ENCODE measurements around the gene JUND. TPM values are rescaled to one million over a fixed set of nuclear protein-coding genes. Genes with fewer than 3 reads are reported as not detected.

The JUND gene
- polyA plus RNA-seq, 3 donors = 22.5 to 1,792 (median 86.9) TPM

GRCh38 chr19:18321734-18322102 lies 40.3 kb upstream of the JUND start:
- Histone ChIP-seq H3K4me2 (replicated peaks; ENCODE audit: extremely low read depth, low read length, poor library complexity, severe bottlenecking) (peak overlapping the region; percentile 81), H2AFZ (ENCODE audit: insufficient read depth, low read depth, low read length, poor library complexity, severe bottlenecking) (no peak overlapping the region), H3K9ac (ENCODE audit: insufficient read depth, low read length, poor library complexity, severe bottlenecking) (no peak overlapping the region), H3K4me1 (ENCODE audit: control insufficient read depth in 1 of 2, insufficient read depth in 2 of 2, low read length in 2 of 2) (peaks cover 65 to 71% of the 10 kb centered on the region in 2 donors), H3K27ac (ENCODE audit: low read depth in 1 of 2, low read length in 2 of 2) (peak overlapping the region; percentile 59 to 89), H3K4me3 (replicated peaks in 1 of 3; ENCODE audit: low read depth in 2 of 3, low read length in 3 of 3) (peak overlapping the region in 1 of 3 experiments; percentile 93), H4K20me1 (ENCODE audit: insufficient read depth, low read length) (no peaks in the 10 kb centered on the region), H3K27me3 (ENCODE audit: control insufficient read depth in 2 of 2, insufficient read depth in 2 of 2, low read length in 2 of 2) (no peaks in the 10 kb centered on the region), H3K9me3 (replicated peaks in 1 of 2; ENCODE audit: control insufficient read depth in 1 of 2, insufficient read depth in 1 of 2, low read length in 2 of 2) (no peaks in the 10 kb centered on the region), H3K36me3 (replicated peaks in 1 of 2; ENCODE audit: control insufficient read depth in 1 of 2, insufficient read depth in 2 of 2, low read length in 2 of 2) (no peaks in the 10 kb centered on the region), H3K79me2 (ENCODE audit: insufficient read depth, low read length) (peaks cover 61% of the 10 kb centered on the region)
- H3K27ac Mint-ChIP-seq = peak overlapping the region; percentile 90 to 93 (median 92)
- H3K9me3 Mint-ChIP-seq = no peaks in the 10 kb centered on the region
- no peaks in the 10 kb centered on the region for H3K27me3 Mint-ChIP-seq (ENCODE audit: low read depth in 3 of 3)
- DNase-seq = no peak
- intact Hi-C loops (cut with micrococcal nuclease) = loop anchor here (2.0 to 5.0 kb wide), 3 partner anchors 15 to 129 kb away; partner anchors contain the start of gene MPV17L2 (in 1 of the 2)
- peaks cover 0 to 4% of the 10 kb centered on the region in 2 donors for H3K36me3 Mint-ChIP-seq
- peak overlapping the region; percentile 78 to 85 for H3K4me3 Mint-ChIP-seq
- peaks cover 65% of the 10 kb centered on the region for H3K4me1 Mint-ChIP-seq
- 6% methylated on average over 7 of the region's 9 CpGs for WGBS (ENCODE audit: insufficient coverage)
- TF ChIP-seq CTCF (IDR thresholded peaks at IDR 0.05) = no peak

- Mint-ChIP-seq H3K27me3 (ENCODE audit: low read depth in 3 of 3) (no peaks in the 10 kb centered on the region), H3K4me1 (peaks cover 67% of the 10 kb centered on the region), H3K9me3 (no peaks in the 10 kb centered on the region), H3K36me3 (peaks cover under 1 to 4% of the 10 kb centered on the region in 2 donors), H3K4me3 (peak overlapping the region; percentile 78 to 85), H3K27ac (peak overlapping the region; percentile 90 to 95 (median 92))
- Histone ChIP-seq H4K20me1 (ENCODE audit: insufficient read depth, low read length) (no peaks in the 10 kb centered on the region), H3K4me1 (ENCODE audit: control insufficient read depth in 1 of 2, insufficient read depth in 2 of 2, low read length in 2 of 2) (peaks cover 67 to 73% of the 10 kb centered on the region in 2 donors), H3K36me3 (replicated peaks in 1 of 2; ENCODE audit: control insufficient read depth in 1 of 2, insufficient read depth in 2 of 2, low read length in 2 of 2) (no peaks in the 10 kb centered on the region), H3K4me2 (replicated peaks; ENCODE audit: extremely low read depth, low read length, poor library complexity, severe bottlenecking) (peak overlapping the region; percentile 81), H3K9me3 (replicated peaks in 1 of 2; ENCODE audit: control insufficient read depth in 1 of 2, insufficient read depth in 1 of 2, low read length in 2 of 2) (no peaks in the 10 kb centered on the region), H3K79me2 (ENCODE audit: insufficient read depth, low read length) (peaks cover 65% of the 10 kb centered on the region), H2AFZ (ENCODE audit: insufficient read depth, low read depth, low read length, poor library complexity, severe bottlenecking) (no peak overlapping the region), H3K9ac (ENCODE audit: insufficient read depth, low read length, poor library complexity, severe bottlenecking) (no peak overlapping the region), H3K4me3 (replicated peaks in 1 of 3; ENCODE audit: low read depth in 2 of 3, low read length in 3 of 3) (peak overlapping the region in 1 of 3 experiments; percentile 93), H3K27ac (ENCODE audit: low read depth in 1 of 2, low read length in 2 of 2) (peak overlapping the region; percentile 88 to 89), H3K27me3 (ENCODE audit: control insufficient read depth in 2 of 2, insufficient read depth in 2 of 2, low read length in 2 of 2) (no peaks in the 10 kb centered on the region)
- intact Hi-C loops (cut with micrococcal nuclease) = loop anchor here (2.0 to 5.0 kb wide), 2 partner anchors 14 to 129 kb away; partner anchors contain the start of gene MPV17L2 (in 1 of the 2)
- DNase-seq = peak in 2 of 3 donors; percentile 40 to 45
- no peak for TF ChIP-seq CTCF (IDR thresholded peaks at IDR 0.05)
- WGBS (ENCODE audit: insufficient coverage) = 53% methylated on average over 8 of the region's 14 CpGs
These were observed 39.7 kb upstream of the JUND start for GRCh38 chr19:18320865-18321733.
